ENCODE data around the gene CYP2U1. TPM values are rescaled to one million over a fixed set of nuclear protein-coding genes. Genes with fewer than 3 reads are reported as not detected.

Gene CYP2U1
- total and polyA plus RNA-seq, 9 of the 15 experiments (the other 6 are each of a cell fraction or from before 2014, with no cell fraction given), result 0.03 to 0.15 (median 0.07) TPM

- intact Hi-C loops (cut with micrococcal nuclease), result no loop called here
- H3K9me3 ChIP-seq (replicated peaks; ENCODE audit: control insufficient read depth, insufficient read depth, low read depth, low read length), result peaks cover 2% of the 10 kb centered on the region
- POLR2A ChIA-PET, result no interaction called here
- CTCF ChIA-PET (ENCODE audit: low intra/inter-chr PET ratio), result no interaction called here
- H3K4me2 ChIP-seq (ENCODE audit: insufficient read depth, low read length), result no peak overlapping the region
- DNase-seq (ENCODE audit: extremely low read depth in 1 of 4, low spot score in 3 of 4), result no peak
- no peak overlapping the region for H3K4me3 ChIP-seq
- BruUV-seq (replicated peaks), result no TSS peak
- H3K27me3 ChIP-seq (ENCODE audit: control insufficient read depth in 2 of 2, insufficient read depth in 2 of 2, low read length in 2 of 2), result no peaks in the 10 kb centered on the region
- WGBS (ENCODE audit: insufficient coverage, low coverage, missing lambda C conversion rate), result 29% methylated on average over 2 of the region's 2 CpGs
- no peak for ATAC-seq
- no peak for FAIRE-seq
- no peak overlapping the region for H3K27ac ChIP-seq (ENCODE audit: extremely low read depth, low read depth, low read length)
- H3K9me1 ChIP-seq (ENCODE audit: control insufficient read depth, insufficient read depth, low read length), result no peaks in the 10 kb centered on the region
- no peaks in the 10 kb centered on the region for H3K79me2 ChIP-seq (ENCODE audit: control insufficient read depth, insufficient read depth, low read length)
- no peaks in the 10 kb centered on the region for H3K4me1 ChIP-seq (replicated peaks in 1 of 2; ENCODE audit: control insufficient read depth in 2 of 2, insufficient read depth in 2 of 2, low read length in 2 of 2)
- H3K36me3 ChIP-seq (ENCODE audit: control insufficient read depth, insufficient read depth, low read length), result no peaks in the 10 kb centered on the region
- H3K9ac ChIP-seq (ENCODE audit: insufficient read depth in 1 of 2, low read depth in 2 of 2, low read length in 2 of 2), result no peak overlapping the region
- H2AFZ ChIP-seq (ENCODE audit: low read depth, low read length), result no peak overlapping the region
- no peaks in the 10 kb centered on the region for H4K20me1 ChIP-seq (replicated peaks; ENCODE audit: control insufficient read depth, insufficient read depth, low read length)
- in situ Hi-C loops (cut with MboI), result no loop called here
- TF ChIP-seq ZNF57 (CRISPR knock-in tag; IDR thresholded peaks at IDR 0.05) (no peak), ARID1B (IDR thresholded peaks at IDR 0.05) (no peak), ZNF280A (IDR thresholded peaks at IDR 0.05; ENCODE audit: low read depth, partially characterized antibody) (no peak), CREM (IDR thresholded peaks at IDR 0.05; ENCODE audit: low read depth) (no peak), SMARCE1 (IDR thresholded peaks at IDR 0.05) (no peak), SIN3A (IDR thresholded peaks at IDR 0.05; ENCODE audit: borderline replicate concordance in 2 of 2, control insufficient read depth in 1 of 2, low read depth in 2 of 2, low read length in 2 of 2) (no peak), SIX5 (IDR thresholded peaks at IDR 0.05; ENCODE audit: borderline replicate concordance in 1 of 2, insufficient read depth in 1 of 2, low read depth in 1 of 2, low read length in 2 of 2) (no peak), ETS1 (conservative IDR thresholded peaks at IDR 0.05; ENCODE audit: control insufficient read depth, low read depth, low read length) (no peak), ZNF785 (CRISPR knock-in tag; IDR thresholded peaks at IDR 0.05) (no peak), ZNF311 (CRISPR knock-in tag; IDR thresholded peaks at IDR 0.05) (no peak), MCM2 (IDR thresholded peaks at IDR 0.05; ENCODE audit: low read depth) (no peak), BRD4 (IDR thresholded peaks at IDR 0.05) (no peak), ZBTB11 (CRISPR knock-in tag; IDR thresholded peaks at IDR 0.05) (no peak), NFRKB (IDR thresholded peaks at IDR 0.05; ENCODE audit: low read depth) (no peak), ZNF830 (CRISPR knock-in tag; IDR thresholded peaks at IDR 0.05) (no peak)
Observed at GRCh38 chr4:107978716-107979451, 47.5 kb downstream of the CYP2U1 start.
